ENCODE results near the gene DRAM1. TPM values are rescaled to one million over a fixed set of nuclear protein-coding genes. Genes with fewer than 3 reads are reported as not detected.

Gene DRAM1
- total RNA-seq, 3 donors from 2014 or later (not counting 1 experiment from before 2014, with no cell fraction given): 9.8 to 10.5 (median 10.0) TPM

GRCh38 chr12:101925361-101925760, 48.0 kb downstream of the DRAM1 start:
- DNase-seq: no peak
- Histone ChIP-seq H3K4me3 (ENCODE audit: low read length) (no peak overlapping the region), H3K36me3 (ENCODE audit: control insufficient read depth, insufficient read depth, low read length) (no peaks in the 10 kb centered on the region), H3K9me3 (ENCODE audit: control insufficient read depth, insufficient read depth, low read length) (peaks cover 2% of the 10 kb centered on the region), H3K4me1 (ENCODE audit: control insufficient read depth, insufficient read depth, low read length) (no peaks in the 10 kb centered on the region), H3K27ac (ENCODE audit: low read length) (no peak overlapping the region), H3K27me3 (ENCODE audit: control insufficient read depth, insufficient read depth, low read length) (no peaks in the 10 kb centered on the region)
- no peak for ATAC-seq
- no peak for TF ChIP-seq CTCF (IDR thresholded peaks at IDR 0.05)
- Mint-ChIP-seq H3K4me3 (no peak overlapping the region), H3K4me1 (no peaks in the 10 kb centered on the region), H3K36me3 (no peaks in the 10 kb centered on the region), H3K27ac (no peak overlapping the region), H3K27me3 (ENCODE audit: low read depth in 2 of 2) (peaks cover 0 to 5% of the 10 kb centered on the region in 2 donors), H3K9me3 (no peaks in the 10 kb centered on the region)
- intact Hi-C loops (cut with micrococcal nuclease): no loop called here
- 90% methylated on average over 4 of the region's 4 CpGs for WGBS (ENCODE audit: insufficient coverage)

GRCh38 chr12:101925935-101926334, 48.6 kb downstream of the DRAM1 start:
- H3K4me3 Mint-ChIP-seq: no peak overlapping the region
- ATAC-seq (no peak), DNase-seq (no peak)
- H3K9me3 Mint-ChIP-seq: no peaks in the 10 kb centered on the region
- no peaks in the 10 kb centered on the region for H3K36me3 ChIP-seq (ENCODE audit: control insufficient read depth, insufficient read depth, low read length)
- no peak for TF ChIP-seq CTCF (IDR thresholded peaks at IDR 0.05)
- peaks cover 2% of the 10 kb centered on the region for H3K9me3 ChIP-seq (ENCODE audit: control insufficient read depth, insufficient read depth, low read length)
- H3K4me1 Mint-ChIP-seq: no peaks in the 10 kb centered on the region
- no peak overlapping the region for H3K4me3 ChIP-seq (ENCODE audit: low read length)
- no peaks in the 10 kb centered on the region for H3K27me3 ChIP-seq (ENCODE audit: control insufficient read depth, insufficient read depth, low read length)
- H3K27ac Mint-ChIP-seq: no peak overlapping the region
- H3K27me3 Mint-ChIP-seq (ENCODE audit: low read depth in 2 of 2): peaks cover 0 to 5% of the 10 kb centered on the region in 2 donors
- H3K4me1 ChIP-seq (ENCODE audit: control insufficient read depth, insufficient read depth, low read length): no peaks in the 10 kb centered on the region
- intact Hi-C loops (cut with micrococcal nuclease): no loop called here
- H3K36me3 Mint-ChIP-seq: no peaks in the 10 kb centered on the region
- WGBS (ENCODE audit: insufficient coverage): 59% methylated on average over 6 of the region's 6 CpGs
- no peak overlapping the region for H3K27ac ChIP-seq (ENCODE audit: low read length)

- peaks cover 0 to 5% of the 10 kb centered on the region in 2 donors for H3K27me3 Mint-ChIP-seq (ENCODE audit: low read depth in 2 of 2)
- no peak overlapping the region for H3K4me3 Mint-ChIP-seq
- no peak for DNase-seq
Measured at GRCh38 chr12:101927036-101927435, 49.7 kb downstream of the DRAM1 start.

More at GRCh38 chr12:101927036-101927435, 49.7 kb downstream of the DRAM1 start:
- H3K9me3 ChIP-seq (ENCODE audit: control insufficient read depth, insufficient read depth, low read length): peaks cover 2% of the 10 kb centered on the region
- H3K27ac Mint-ChIP-seq: no peak overlapping the region
- no peaks in the 10 kb centered on the region for H3K27me3 ChIP-seq (ENCODE audit: control insufficient read depth, insufficient read depth, low read length)
- no peak overlapping the region for H3K4me3 ChIP-seq (ENCODE audit: low read length)
- no peak overlapping the region for H3K27ac ChIP-seq (ENCODE audit: low read length)
- no peaks in the 10 kb centered on the region for H3K4me1 ChIP-seq (ENCODE audit: control insufficient read depth, insufficient read depth, low read length)
- intact Hi-C loops (cut with micrococcal nuclease): no loop called here
- TF ChIP-seq CTCF (IDR thresholded peaks at IDR 0.05): no peak
- H3K4me1 Mint-ChIP-seq: no peaks in the 10 kb centered on the region
- H3K36me3 Mint-ChIP-seq: no peaks in the 10 kb centered on the region
- H3K9me3 Mint-ChIP-seq: no peaks in the 10 kb centered on the region
- ATAC-seq: no peak
- no peaks in the 10 kb centered on the region for H3K36me3 ChIP-seq (ENCODE audit: control insufficient read depth, insufficient read depth, low read length)
